HUES64 (cell line): Measurements from ENCODE around the gene MACROD2.

Experiments
- H3K27ac ChIP-seq: 2 replicates; pipeline ENCODE4 v1.7.0; 2013; ENCODE audit warnings: low read depth, low read length, inconsistent platforms
- H3K27me3 ChIP-seq: 2 replicates; pipeline ENCODE4 v1.6.1; 2013; ENCODE audit warnings: mild to moderate bottlenecking, low read length; ENCODE audit not compliant: insufficient read depth
- H3K36me3 ChIP-seq: 2 replicates; pipeline ENCODE4 v1.6.1; 2013; ENCODE audit warnings: mild to moderate bottlenecking, low read length; ENCODE audit not compliant: insufficient read depth
- H3K4me1 ChIP-seq: 2 replicates; pipeline ENCODE4 v1.6.1; 2013; ENCODE audit warnings: mild to moderate bottlenecking, low read length, moderate library complexity; ENCODE audit not compliant: insufficient read depth
- H3K4me3 ChIP-seq: 2 replicates; pipeline ENCODE4 v1.5.1; 2013; ENCODE audit warnings: mild to moderate bottlenecking, low read length, moderate library complexity
- H3K9ac ChIP-seq: 2 replicates; pipeline ENCODE4 v1.6.1; 2013; ENCODE audit warnings: mild to moderate bottlenecking, low read depth, low read length
- H3K9me3 ChIP-seq: 2 replicates; pipeline ENCODE4 v1.6.1; 2013; ENCODE audit warnings: low read depth, low read length; ENCODE audit not compliant: insufficient read depth
- WGBS: fragments of 150-250, 120-280 bp; methylation state at CpG from one replicate; pipeline ENCODE4 v1.1.7; 2013; ENCODE audit warnings: missing lambda C conversion rate; 5-methylcytosine and 5-hydroxymethylcytosine counted together

MACROD2 gene

DNA sequence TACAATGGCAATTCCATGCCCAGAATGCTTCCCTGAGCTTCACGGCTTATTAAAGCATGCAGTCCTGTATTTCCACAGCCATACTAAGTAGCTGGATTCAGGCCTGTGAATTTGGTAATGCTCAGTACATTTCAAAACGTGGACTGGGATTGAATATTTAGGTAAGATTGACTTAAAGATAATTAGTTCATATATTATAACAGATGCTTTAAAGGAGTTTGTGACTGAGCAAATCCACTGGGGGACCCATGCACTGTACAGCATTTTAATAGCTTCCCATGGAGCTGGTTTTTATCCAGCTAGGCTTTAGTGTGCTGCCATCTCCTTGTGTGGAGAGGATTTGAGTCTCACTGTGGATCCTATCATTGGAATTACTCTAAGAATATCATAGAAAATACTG, 763.0 kb downstream of the MACROD2 start:
- WGBS: 96% methylated on average over 1 of the region's 2 CpGs
- Histone ChIP-seq H3K9me3 (no peaks in the 10 kb centered on the region), H3K9ac (no peak overlapping the region), H3K27me3 (no peaks in the 10 kb centered on the region), H3K4me3 (no peak overlapping the region), H3K4me1 (peaks cover 5% of the 10 kb centered on the region; the same call in 1 of the 2 replicates), H3K36me3 (no peaks in the 10 kb centered on the region), H3K27ac (no peak overlapping the region)

DNA sequence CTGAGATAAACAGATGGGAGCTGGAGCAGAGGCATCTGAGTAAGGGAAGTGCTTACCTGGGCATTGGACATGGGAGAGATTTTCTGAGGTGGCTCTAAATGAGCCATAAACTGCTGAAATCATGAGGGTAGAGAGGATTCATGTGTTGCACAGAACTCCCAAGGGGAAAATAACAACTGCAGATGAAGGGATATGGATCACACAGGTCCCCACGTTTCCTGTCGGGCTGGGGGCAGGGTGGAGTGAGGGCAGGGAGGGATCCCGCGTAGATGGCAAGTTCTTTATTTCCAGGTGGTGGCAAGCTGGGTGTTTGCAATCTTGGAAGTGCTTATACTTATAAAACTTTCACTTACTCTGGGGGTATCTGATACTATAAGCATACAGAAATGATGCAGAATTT, 764.7 kb downstream of the MACROD2 start:
- WGBS: 90% methylated on average over 4 of the region's 4 CpGs

DNA sequence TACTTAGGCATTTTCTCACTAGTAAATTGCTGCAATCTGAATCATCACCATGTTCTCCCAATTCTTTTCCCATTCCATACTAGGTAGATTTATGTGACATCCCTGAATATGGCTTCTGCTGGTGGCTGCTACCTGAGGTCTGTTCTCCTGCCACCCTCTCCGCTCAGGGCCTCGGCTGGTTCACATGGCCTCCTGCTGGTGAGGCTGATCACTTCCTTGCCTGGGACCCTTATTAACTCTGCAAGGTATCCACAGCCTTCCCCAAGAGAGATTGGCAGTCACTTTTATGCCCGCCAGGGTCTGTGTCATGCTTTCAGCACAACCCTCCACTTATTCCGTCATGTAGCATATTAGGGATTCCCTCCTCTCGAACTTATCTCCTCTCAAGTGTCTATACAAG, 766.6 kb downstream of the MACROD2 start:
- H3K27me3 ChIP-seq: no peaks in the 10 kb centered on the region
- H3K36me3 ChIP-seq: no peaks in the 10 kb centered on the region
- H3K27ac ChIP-seq: no peak overlapping the region
- WGBS: 92% methylated on average over 5 of the region's 5 CpGs
- no peak overlapping the region for H3K9ac ChIP-seq
- H3K4me3 ChIP-seq: no peak overlapping the region
- no peaks in the 10 kb centered on the region for H3K9me3 ChIP-seq
- H3K4me1 ChIP-seq: peaks cover 5% of the 10 kb centered on the region; the same call in 1 of the 2 replicates

More for the DNA sequence above, 764.7 kb downstream of the MACROD2 start:
- Histone ChIP-seq H3K4me3 (no peak overlapping the region), H3K9me3 (no peaks in the 10 kb centered on the region), H3K9ac (no peak overlapping the region), H3K27ac (no peak overlapping the region), H3K27me3 (no peaks in the 10 kb centered on the region), H3K4me1 (peaks cover 5% of the 10 kb centered on the region; the same call in 1 of the 2 replicates), H3K36me3 (no peaks in the 10 kb centered on the region)

DNA sequence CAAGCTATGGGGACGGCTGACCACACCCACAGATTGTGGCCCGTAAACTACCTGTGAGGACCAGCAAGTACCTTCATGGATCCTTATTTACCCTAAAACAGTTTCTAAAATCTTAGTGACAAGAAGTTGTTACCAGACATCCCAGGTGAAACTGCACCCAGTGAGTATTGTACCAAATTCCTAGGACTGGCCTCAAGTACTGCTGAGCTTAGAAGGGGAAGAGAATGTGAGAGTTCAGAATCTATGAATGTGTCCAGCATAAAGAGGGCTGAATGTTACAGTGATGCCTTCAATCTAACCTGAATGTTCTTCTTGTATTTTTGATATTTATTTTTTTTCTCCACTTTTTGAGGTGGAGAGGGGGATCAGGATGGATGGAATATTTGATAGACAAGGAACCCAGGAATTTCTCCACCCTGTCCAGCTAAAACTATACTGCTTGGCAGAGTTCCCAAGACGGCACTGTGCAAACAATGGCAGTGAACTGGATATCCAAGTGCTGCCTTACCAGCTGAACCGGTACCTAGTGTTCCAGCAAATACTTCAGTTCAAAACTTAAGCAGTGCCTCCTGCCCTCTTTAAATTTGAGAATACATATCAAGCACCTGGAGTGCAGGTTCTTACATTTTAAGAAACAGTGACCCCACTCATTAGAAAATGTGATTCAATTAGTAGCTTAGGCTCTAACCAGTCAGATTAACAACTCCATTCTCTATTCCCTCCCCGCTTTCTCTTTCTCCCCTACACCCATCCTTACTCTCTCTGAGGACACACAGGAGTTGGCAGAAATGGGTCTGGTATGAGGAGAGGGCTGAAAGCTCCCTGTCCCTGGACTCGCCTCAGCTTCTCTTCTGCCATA, 769.4 kb downstream of the MACROD2 start:
- Histone ChIP-seq H3K9me3 (no peaks in the 10 kb centered on the region), H3K9ac (no peak overlapping the region), H3K36me3 (no peaks in the 10 kb centered on the region), H3K4me1 (peaks cover 5% of the 10 kb centered on the region; the same call in 1 of the 2 replicates), H3K27me3 (no peaks in the 10 kb centered on the region), H3K4me3 (no peak overlapping the region), H3K27ac (no peak overlapping the region)
- 55% methylated on average over 5 of the region's 6 CpGs for WGBS

DNA sequence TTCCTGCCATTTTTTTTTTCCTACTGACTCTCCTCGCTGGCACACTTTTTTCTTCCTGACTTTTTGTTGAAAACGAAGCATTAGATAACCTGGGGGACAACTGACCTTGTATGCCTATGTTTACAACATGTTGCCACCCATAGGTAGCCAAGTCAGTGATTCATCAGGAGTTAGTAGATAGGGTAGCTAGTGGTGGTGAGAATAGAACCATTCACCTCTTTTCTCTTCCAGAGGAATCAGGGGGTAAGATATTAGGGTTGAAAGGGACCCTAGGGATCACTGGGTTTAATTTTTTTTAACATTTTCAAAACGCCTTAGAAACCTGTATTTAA, 770.0 kb downstream of the MACROD2 start:
- Histone ChIP-seq H3K4me3 (no peak overlapping the region), H3K4me1 (peaks cover 5% of the 10 kb centered on the region; the same call in 1 of the 2 replicates), H3K9me3 (no peaks in the 10 kb centered on the region), H3K9ac (no peak overlapping the region), H3K27me3 (no peaks in the 10 kb centered on the region), H3K27ac (no peak overlapping the region), H3K36me3 (no peaks in the 10 kb centered on the region)
- 93% methylated on average over 2 of the region's 3 CpGs for WGBS

- Histone ChIP-seq H3K27me3 (no peaks in the 10 kb centered on the region), H3K4me3 (no peak overlapping the region), H3K4me1 (no peaks in the 10 kb centered on the region), H3K27ac (no peak overlapping the region), H3K9me3 (no peaks in the 10 kb centered on the region), H3K36me3 (no peaks in the 10 kb centered on the region), H3K9ac (no peak overlapping the region)
Observed at GRCh38 chr20:14773486-14773885, 778.2 kb downstream of the MACROD2 start.

GRCh38 chr20:14775778-14776177, 780.5 kb downstream of the MACROD2 start:
- Histone ChIP-seq H3K27ac (no peak overlapping the region), H3K9ac (no peak overlapping the region), H3K36me3 (no peaks in the 10 kb centered on the region), H3K27me3 (no peaks in the 10 kb centered on the region), H3K4me1 (no peaks in the 10 kb centered on the region), H3K4me3 (no peak overlapping the region), H3K9me3 (no peaks in the 10 kb centered on the region)
- WGBS: 97% methylated on average over 2 of the region's 2 CpGs

GRCh38 chr20:14777591-14777990, 782.3 kb downstream of the MACROD2 start:
- 91% methylated on average over 2 of the region's 3 CpGs for WGBS
- H3K4me3 ChIP-seq: no peak overlapping the region
- no peak overlapping the region for H3K9ac ChIP-seq
- no peaks in the 10 kb centered on the region for H3K9me3 ChIP-seq
- H3K27me3 ChIP-seq: no peaks in the 10 kb centered on the region
- H3K36me3 ChIP-seq: no peaks in the 10 kb centered on the region
- H3K4me1 ChIP-seq: 0 out of 2 replicates have a peak, but pooled peaks cover 1% of the 10 kb centered on the region
- no peak overlapping the region for H3K27ac ChIP-seq

DNA sequence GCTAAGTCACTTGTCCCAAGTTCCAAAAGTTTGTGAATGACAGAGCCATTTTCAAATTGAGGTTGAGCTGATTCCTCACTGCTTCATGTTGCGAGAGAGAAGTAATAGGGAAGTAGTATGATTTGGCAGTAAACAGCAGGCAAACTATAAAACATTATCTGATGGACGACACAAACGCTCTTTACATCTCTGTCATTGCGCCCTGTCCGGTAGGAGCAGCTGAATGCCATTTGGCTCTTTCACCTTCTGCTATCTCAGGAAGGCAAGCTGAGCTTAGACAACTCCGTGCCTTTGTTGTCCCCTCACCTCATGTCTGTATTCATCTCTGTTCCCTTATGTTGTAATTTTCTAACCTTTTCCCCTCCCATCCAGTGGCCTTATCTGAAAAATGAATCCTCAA, 782.8 kb downstream of the MACROD2 start:
- Histone ChIP-seq H3K4me1 (0 out of 2 replicates have a peak, but pooled peaks cover 6% of the 10 kb centered on the region), H3K9ac (no peak overlapping the region), H3K9me3 (no peaks in the 10 kb centered on the region), H3K27me3 (no peaks in the 10 kb centered on the region), H3K4me3 (no peak overlapping the region), H3K27ac (no peak overlapping the region), H3K36me3 (no peaks in the 10 kb centered on the region)
- WGBS: 96% methylated on average over 5 of the region's 6 CpGs

DNA sequence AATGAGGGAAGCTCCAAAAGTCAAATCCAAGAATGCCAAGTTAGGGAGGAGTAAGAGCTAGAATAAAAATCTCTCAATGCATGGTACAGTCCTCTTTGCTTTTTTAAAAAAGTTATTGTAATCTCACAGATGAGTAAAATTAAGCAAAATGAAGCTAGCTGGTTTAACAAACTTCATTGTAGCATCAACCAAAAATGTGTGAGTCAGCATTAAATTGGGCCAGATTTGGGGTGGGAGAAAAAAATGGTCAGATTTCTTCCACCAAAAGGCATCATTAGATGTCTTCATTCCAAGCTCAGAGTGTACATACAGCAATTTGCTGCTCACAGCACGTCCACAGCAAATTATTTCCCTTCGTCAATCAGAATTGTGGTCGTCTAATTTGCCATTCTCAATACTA, 783.6 kb downstream of the MACROD2 start:
- no peak overlapping the region for H3K4me3 ChIP-seq
- H3K4me1 ChIP-seq: 0 out of 2 replicates have a peak, but pooled peaks cover 6% of the 10 kb centered on the region
- H3K9me3 ChIP-seq: no peaks in the 10 kb centered on the region
- no peaks in the 10 kb centered on the region for H3K27me3 ChIP-seq
- no peak overlapping the region for H3K9ac ChIP-seq
- 94% methylated on average over 3 of the region's 3 CpGs for WGBS
- no peak overlapping the region for H3K27ac ChIP-seq
- H3K36me3 ChIP-seq: no peaks in the 10 kb centered on the region

DNA sequence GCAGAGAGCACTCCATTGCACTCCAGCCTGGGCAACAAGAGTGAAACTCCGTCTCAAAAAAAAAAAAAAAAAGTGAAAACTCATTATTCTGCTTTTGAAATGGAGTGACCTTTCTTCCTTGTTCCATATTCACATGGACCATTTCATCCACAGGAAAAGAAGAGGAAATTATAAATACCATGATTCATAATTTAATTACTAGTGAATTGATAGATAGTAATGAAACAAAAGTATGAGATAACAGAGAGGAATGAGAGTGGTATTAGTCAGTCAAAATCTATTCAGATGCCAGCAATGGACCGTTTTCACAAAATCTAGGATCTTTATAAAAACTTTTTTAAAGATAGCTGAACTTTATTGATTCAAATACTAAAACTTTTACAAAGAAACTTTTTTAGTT, 785.2 kb downstream of the MACROD2 start:
- H3K9ac ChIP-seq: no peak overlapping the region
- no peak overlapping the region for H3K27ac ChIP-seq
- H3K27me3 ChIP-seq: no peaks in the 10 kb centered on the region
- 100% methylated on average over 1 of the region's 2 CpGs for WGBS
- no peaks in the 10 kb centered on the region for H3K9me3 ChIP-seq
- 0 out of 2 replicates have a peak, but pooled peaks cover 6% of the 10 kb centered on the region for H3K4me1 ChIP-seq
- no peak overlapping the region for H3K4me3 ChIP-seq
- H3K36me3 ChIP-seq: no peaks in the 10 kb centered on the region
